DND-41 (cell line): ENCODE measurements around the gene PRSS56.

ENCODE experiments used
- ATAC-seq: fragments of 200-7000 bp; cut with Tn5 transposase; 3 replicates; pipeline ENCODE4 v1.9.1; 2021; ENCODE audit warnings: low read depth; ENCODE audit not compliant: insufficient read depth
- DNase-seq: peaks from one replicate; pipeline ENCODE4 v3.0.0-alpha.2; 2020
- H2AFZ ChIP-seq: 2 replicates; pipeline ENCODE4 v1.6.0; 2012; ENCODE audit warnings: low read depth, low read length
- H3K27ac ChIP-seq: 2 replicates; pipeline ENCODE4 v1.5.1; 2012; ENCODE audit warnings: low read length, inconsistent platforms
- H3K27me3 ChIP-seq: fragments of 200-600 bp; sonication (generic); 2 replicates; pipeline ENCODE4 v1.6.0; 2012; ENCODE audit warnings: low read length, mild to moderate bottlenecking, inconsistent platforms; ENCODE audit not compliant: insufficient read depth, poor library complexity
- H3K36me3 ChIP-seq: 2 replicates; pipeline ENCODE4 v1.5.1; 2012; ENCODE audit warnings: low read length, inconsistent platforms; ENCODE audit not compliant: insufficient read depth
- H3K4me1 ChIP-seq: 2 replicates; pipeline ENCODE4 v1.5.1; 2012; ENCODE audit warnings: mild to moderate bottlenecking, low read length; ENCODE audit not compliant: insufficient read depth
- H3K4me2 ChIP-seq: 2 replicates; pipeline ENCODE4 v1.6.0; 2012; ENCODE audit warnings: mild to moderate bottlenecking, moderate library complexity, low read length, inconsistent platforms; ENCODE audit not compliant: insufficient read depth
- H3K4me3 ChIP-seq, 2 experiments: fragments of 200-600 bp in 1 of 2; shearing (Covaris generic) in 1 of 2; 2 replicates each; pipeline ENCODE4 v1.5.1; 2012 to 2016; ENCODE audit warnings: inconsistent platforms in 2 of 2, low read length in 2 of 2, mild to moderate bottlenecking in 2 of 2, low read depth in 1 of 2, moderate library complexity in 1 of 2
- H3K79me2 ChIP-seq: 2 replicates; pipeline ENCODE4 v1.6.0; 2012; ENCODE audit warnings: low read length, inconsistent platforms; ENCODE audit not compliant: insufficient read depth
- H3K9ac ChIP-seq: 2 replicates; pipeline ENCODE4 v1.6.0; 2012; ENCODE audit warnings: low read depth, mild to moderate bottlenecking, inconsistent platforms, low read length, moderate library complexity
- H3K9me3 ChIP-seq: 2 replicates; pipeline ENCODE4 v1.5.1; 2012; ENCODE audit warnings: low read length, moderate library complexity, mild to moderate bottlenecking, inconsistent platforms; ENCODE audit not compliant: insufficient read depth, severe bottlenecking
- H4K20me1 ChIP-seq: 2 replicates; pipeline ENCODE4 v1.6.0; 2012; ENCODE audit warnings: low read length; ENCODE audit not compliant: insufficient read depth
- CTCF ChIP-seq: IDR thresholded peaks from 2 replicates; pipeline ENCODE4 v1.5.1; 2012; ENCODE audit warnings: borderline replicate concordance, low read length, moderate library complexity, mild to moderate bottlenecking; ENCODE audit not compliant: poor library complexity, severe bottlenecking; ENCODE audit errors: extremely low read depth
- EZH2 ChIP-seq: IDR thresholded peaks from 3 replicates; pipeline ENCODE4 v1.6.1; 2012; ENCODE audit warnings: borderline replicate concordance, low read depth, mild to moderate bottlenecking, moderate library complexity, low read length, inconsistent platforms; ENCODE audit not compliant: severe bottlenecking

Gene PRSS56

GRCh38 chr2:232476791-232477190 lies 43.4 kb upstream of the PRSS56 start:
- Histone ChIP-seq H3K9me3 (no peaks in the 10 kb centered on the region), H3K9ac (no peak overlapping the region), H3K79me2 (no peaks in the 10 kb centered on the region), H4K20me1 (no peaks in the 10 kb centered on the region; the same call in 1 of the 2 replicates), H3K27me3 (peaks cover 9% of the 10 kb centered on the region), H3K4me2 (no peak overlapping the region), H3K4me3 (no peak overlapping the region), H3K4me1 (no peaks in the 10 kb centered on the region), H2AFZ (no peak overlapping the region), H3K36me3 (no peaks in the 10 kb centered on the region), H3K27ac (no peak overlapping the region)
- no peak for ATAC-seq
- TF ChIP-seq EZH2 (no peak), CTCF (no peak)
- no peak for DNase-seq

GRCh38 chr2:232477751-232478510 lies 42.3 kb upstream of the PRSS56 start:
- TF ChIP-seq CTCF (no peak), EZH2 (no peak)
- Histone ChIP-seq H3K27me3 (peaks cover 6% of the 10 kb centered on the region), H3K9me3 (no peaks in the 10 kb centered on the region), H4K20me1 (no peaks in the 10 kb centered on the region; the same call in 1 of the 2 replicates), H3K4me1 (no peaks in the 10 kb centered on the region), H3K79me2 (no peaks in the 10 kb centered on the region), H3K36me3 (no peaks in the 10 kb centered on the region), H3K4me2 (no peak overlapping the region), H3K4me3 (no peak overlapping the region), H3K9ac (no peak overlapping the region), H2AFZ (no peak overlapping the region), H3K27ac (no peak overlapping the region)
- DNase-seq (no peak), ATAC-seq (no peak)

GRCh38 chr2:232478571-232479340 lies 41.4 kb upstream of the PRSS56 start:
- Histone ChIP-seq H3K27me3 (peaks cover 6% of the 10 kb centered on the region), H3K27ac (no peak overlapping the region)
- no peak for ATAC-seq

More at GRCh38 chr2:232478571-232479340, 41.4 kb upstream of the PRSS56 start:
- no peak overlapping the region for H2AFZ ChIP-seq
- no peaks in the 10 kb centered on the region for H3K79me2 ChIP-seq
- H4K20me1 ChIP-seq, result no peaks in the 10 kb centered on the region; the same call in 1 of the 2 replicates
- no peak overlapping the region for H3K4me2 ChIP-seq
- no peaks in the 10 kb centered on the region for H3K36me3 ChIP-seq
- no peak for DNase-seq
- no peak for TF ChIP-seq EZH2
- TF ChIP-seq CTCF, result no peak
- no peaks in the 10 kb centered on the region for H3K9me3 ChIP-seq
- H3K4me1 ChIP-seq, result no peaks in the 10 kb centered on the region
- H3K4me3 ChIP-seq, result no peak overlapping the region
- H3K9ac ChIP-seq, result no peak overlapping the region
